Heart left ventricle (tissue), 13 donors: ENCODE results near the gene XYLT1.

Experiments
- POLR2A ChIP-seq, 2 donors: fragments of 450-650 bp; IDR thresholded peaks; one replicate each; pipeline ENCODE4 v1.6.1; 2017; ENCODE audit warnings: antibody characterized with exemption in 2 of 2, mild to moderate bottlenecking in 2 of 2, moderate library complexity in 2 of 2
- TF ChIP-seq, protein P1 (sequence below), 12 donors: fragments of 200-600 bp; sonication (generic) in 4 of 12; IDR thresholded peaks; one replicate each; pipeline versions ENCODE4 v1.5.0 to v1.8.0; 2018 to 2022; ENCODE audit warnings: antibody characterized with exemption in 12 of 12, mild to moderate bottlenecking in 5 of 12
- donor health status: ischemic (EF 13 %, LVEDD 7.1; RV severe dilation, severe dysfunction).
- donor health status: DM: no; HTN: yes; CAD: no.
- donor health status: DM: no; HTN: no; CAD: no.
- donor health status: ischemic (EF 25% LVEDD 6.9; RV normal size, moderate dysfunction).
- donor health status: ischemic (EF 25% LVEDD 5.7; RV mildly dilated, moderate dysfunction).
- donor health status: ischemic (EF 35%, LVEDD 5.7; RV mildly dilated, moderate dysfunction).
- donor health status: nonischemic (EF 11% LVEDD 7.7; RV severe dilation, severe dysfunction).
- donor health status: DM: yes; HTN: yes; CAD: no.
- donor health status: PGD.
- donor health status: ischemic (EF 29% LVEDD 5.4; RV normal size, mild dysfunction).
- donor health status: nonischemic (EF 23%, LVEDD 6.1; RV moderate dilation, normal function).

- TF ChIP-seq, protein P1, sequence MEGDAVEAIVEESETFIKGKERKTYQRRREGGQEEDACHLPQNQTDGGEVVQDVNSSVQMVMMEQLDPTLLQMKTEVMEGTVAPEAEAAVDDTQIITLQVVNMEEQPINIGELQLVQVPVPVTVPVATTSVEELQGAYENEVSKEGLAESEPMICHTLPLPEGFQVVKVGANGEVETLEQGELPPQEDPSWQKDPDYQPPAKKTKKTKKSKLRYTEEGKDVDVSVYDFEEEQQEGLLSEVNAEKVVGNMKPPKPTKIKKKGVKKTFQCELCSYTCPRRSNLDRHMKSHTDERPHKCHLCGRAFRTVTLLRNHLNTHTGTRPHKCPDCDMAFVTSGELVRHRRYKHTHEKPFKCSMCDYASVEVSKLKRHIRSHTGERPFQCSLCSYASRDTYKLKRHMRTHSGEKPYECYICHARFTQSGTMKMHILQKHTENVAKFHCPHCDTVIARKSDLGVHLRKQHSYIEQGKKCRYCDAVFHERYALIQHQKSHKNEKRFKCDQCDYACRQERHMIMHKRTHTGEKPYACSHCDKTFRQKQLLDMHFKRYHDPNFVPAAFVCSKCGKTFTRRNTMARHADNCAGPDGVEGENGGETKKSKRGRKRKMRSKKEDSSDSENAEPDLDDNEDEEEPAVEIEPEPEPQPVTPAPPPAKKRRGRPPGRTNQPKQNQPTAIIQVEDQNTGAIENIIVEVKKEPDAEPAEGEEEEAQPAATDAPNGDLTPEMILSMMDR (IDR thresholded peaks at IDR 0.05): no peak
- TF ChIP-seq POLR2A (IDR thresholded peaks at IDR 0.05): no peak
Measured at GRCh38 chr16:17370731-17371285, 100.0 kb downstream of the XYLT1 start.
